HG03095 (cell line): ENCODE data around the gene CAV2.

ENCODE experiments used
- ATAC-seq: cut with Tn5 transposase; IDR thresholded peaks from one replicate; pipeline ENCODE4 v1.9.1; 2021; ENCODE audit warnings: moderate library complexity; ENCODE audit not compliant: unreplicated experiment

The CAV2 gene

DNA sequence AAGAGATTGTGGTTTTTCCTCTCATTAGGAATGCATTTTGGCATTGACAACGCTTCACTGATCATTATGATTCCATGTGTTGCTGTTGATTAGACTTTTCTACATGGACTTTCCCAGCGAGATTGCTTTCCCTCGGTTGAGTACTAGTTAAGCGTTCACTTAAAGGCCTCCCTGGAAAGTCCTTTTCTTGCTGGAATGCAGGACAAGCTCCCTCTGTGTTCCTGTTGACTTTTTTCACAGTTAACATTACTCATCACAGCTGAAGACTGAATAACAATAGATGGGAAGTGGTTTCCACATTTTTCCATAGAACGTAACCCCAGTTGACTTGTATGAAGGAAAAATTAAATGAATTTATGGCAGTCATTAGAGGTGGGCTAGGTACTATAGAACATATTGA lies 22.7 kb downstream of the CAV2 start:
- no peak for ATAC-seq

GRCh38 chr7:116524221-116524608 lies 24.7 kb downstream of the CAV2 start:
- no peak for ATAC-seq

GRCh38 chr7:116524609-116525297 lies 25.2 kb downstream of the CAV2 start, which contains the start of gene CAV1:
CAV1 (plus strand) TSS chr7:116525036; CDS start chr7:116525063, 27 bp downstream.
- ATAC-seq: no peak

GRCh38 chr7:116525298-116525912 lies 25.9 kb downstream of the CAV2 start:
- peak; percentile 43 for ATAC-seq

GRCh38 chr7:116525913-116526861 lies 26.6 kb downstream of the CAV2 start:
- ATAC-seq: peak; percentile 93

DNA sequence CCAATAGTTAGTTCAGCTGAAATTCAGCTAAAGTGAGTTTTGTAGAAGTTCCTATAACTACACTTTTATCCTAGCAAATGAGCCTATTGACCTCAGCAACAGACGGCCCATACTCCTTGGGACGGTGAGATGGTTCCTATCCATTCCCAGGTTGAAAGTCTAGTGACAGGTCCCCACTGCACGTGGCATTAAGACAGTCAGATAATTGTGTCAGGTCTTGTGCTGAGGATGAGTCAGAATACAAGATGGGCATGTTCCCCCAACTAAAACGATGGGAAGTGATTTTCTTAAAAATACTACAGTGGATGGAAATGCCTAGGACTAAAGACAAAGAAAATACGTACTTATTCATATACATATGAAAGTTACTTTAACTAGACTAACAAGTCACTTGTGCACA lies 27.4 kb downstream of the CAV2 start:
- no peak for ATAC-seq

- ATAC-seq: no peak
These were observed 28.0 kb downstream of the CAV2 start for GRCh38 chr7:116527521-116527920.

DNA sequence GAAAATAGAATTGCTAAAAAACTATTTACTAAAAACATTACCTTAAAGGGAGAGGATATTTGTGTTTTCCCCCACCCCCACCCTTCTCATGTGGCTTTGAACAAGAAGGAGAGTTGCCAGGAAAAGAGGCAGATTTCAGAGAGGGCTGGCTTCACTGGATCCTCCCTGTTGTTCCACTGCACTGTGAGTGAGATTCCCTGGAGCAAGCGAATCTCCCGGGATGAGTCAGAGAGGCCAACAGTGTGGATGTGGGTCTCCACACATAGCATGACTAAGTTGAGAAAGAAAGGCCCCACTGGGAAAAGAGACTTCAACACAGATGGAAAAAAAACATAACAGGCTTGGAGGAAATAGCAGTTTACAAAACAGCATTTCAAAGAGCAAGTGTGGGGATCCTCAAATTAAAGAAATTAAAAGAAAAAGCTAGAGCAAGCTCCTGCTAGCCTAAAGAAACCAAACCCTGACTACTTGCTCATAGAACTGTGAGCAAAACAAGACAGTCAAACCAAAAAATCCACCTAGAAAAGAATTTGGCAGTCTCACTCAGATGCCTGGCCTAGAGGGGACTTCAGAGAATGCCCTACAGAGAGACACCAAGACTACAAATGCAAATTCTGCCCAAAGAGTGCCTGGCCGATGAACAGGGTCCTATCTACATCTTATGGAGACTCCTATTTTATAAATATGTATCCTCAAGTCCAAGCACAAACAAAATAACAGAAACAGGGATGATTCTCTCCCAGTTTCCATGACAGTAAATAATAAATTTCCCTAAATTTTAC lies 28.7 kb downstream of the CAV2 start:
- no peak for ATAC-seq

GRCh38 chr7:116529250-116529649 lies 29.7 kb downstream of the CAV2 start:
- no peak for ATAC-seq

DNA sequence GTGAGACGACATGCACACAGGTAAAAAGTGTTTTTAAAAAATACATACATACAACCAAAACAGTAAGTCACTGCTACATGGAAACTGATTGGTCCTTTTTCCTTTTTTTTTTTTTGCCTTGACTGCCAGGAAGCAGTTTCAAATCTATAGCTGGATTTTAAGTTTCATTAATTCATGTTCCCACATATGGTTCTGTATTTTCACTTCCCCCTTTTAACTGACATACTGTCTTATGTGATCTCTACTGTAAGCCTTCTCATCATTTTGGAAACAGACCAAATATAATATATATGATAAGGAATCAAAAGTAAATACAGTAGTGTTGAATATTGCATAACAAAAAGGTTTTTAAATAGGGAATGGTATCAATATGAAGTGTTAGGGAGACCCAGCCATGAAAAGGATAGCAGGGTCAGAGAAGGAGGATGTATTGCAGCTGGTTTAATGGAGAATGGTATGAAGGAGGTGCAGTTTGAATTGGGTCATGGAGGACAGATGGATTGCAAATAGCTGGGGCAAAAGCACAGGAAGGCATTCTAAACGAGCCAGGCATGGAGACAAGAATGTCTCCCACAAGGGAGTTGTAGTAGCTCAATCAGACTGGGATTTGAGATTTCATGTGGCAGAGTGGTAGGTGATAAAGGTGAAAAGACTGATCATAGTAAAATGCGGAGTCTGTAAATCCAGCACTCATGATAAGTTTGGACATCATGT lies 30.7 kb downstream of the CAV2 start:
- no peak for ATAC-seq

- no peak for ATAC-seq
These were observed 32.7 kb downstream of the CAV2 start for GRCh38 chr7:116532102-116532688.

- ATAC-seq: no peak
These were observed 35.3 kb downstream of the CAV2 start for GRCh38 chr7:116534790-116535189.

GRCh38 chr7:116535416-116535815 lies 35.9 kb downstream of the CAV2 start:
- no peak for ATAC-seq

- ATAC-seq: no peak
These were observed 38.6 kb downstream of the CAV2 start for GRCh38 chr7:116538138-116538537.

GRCh38 chr7:116539879-116540278 lies 40.3 kb downstream of the CAV2 start:
- ATAC-seq: no peak

- ATAC-seq: no peak
These were observed 41.2 kb downstream of the CAV2 start for GRCh38 chr7:116540743-116541142.

GRCh38 chr7:116541951-116542350 lies 42.4 kb downstream of the CAV2 start:
- no peak for ATAC-seq

- ATAC-seq: no peak
These were observed 43.1 kb downstream of the CAV2 start for GRCh38 chr7:116542618-116543017.

DNA sequence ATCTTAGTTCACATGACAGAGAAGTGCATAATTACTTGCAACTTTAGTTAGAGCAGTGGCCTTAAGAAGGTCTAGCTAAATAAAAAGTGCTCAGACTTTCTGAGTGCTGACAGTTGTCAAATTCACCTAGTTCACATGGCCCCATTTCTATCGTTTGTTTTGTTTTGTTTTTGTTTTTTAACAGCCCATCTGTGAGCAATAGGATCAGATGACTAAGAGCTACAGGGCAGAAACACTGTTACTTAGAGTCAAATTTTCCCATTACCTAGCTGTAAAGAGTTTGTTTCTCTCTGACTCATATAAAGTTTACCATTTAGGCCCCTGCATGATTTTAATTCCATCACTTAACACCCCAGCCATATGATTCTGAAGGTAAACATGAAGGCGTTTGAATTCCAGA lies 44.1 kb downstream of the CAV2 start:
- no peak for ATAC-seq

DNA sequence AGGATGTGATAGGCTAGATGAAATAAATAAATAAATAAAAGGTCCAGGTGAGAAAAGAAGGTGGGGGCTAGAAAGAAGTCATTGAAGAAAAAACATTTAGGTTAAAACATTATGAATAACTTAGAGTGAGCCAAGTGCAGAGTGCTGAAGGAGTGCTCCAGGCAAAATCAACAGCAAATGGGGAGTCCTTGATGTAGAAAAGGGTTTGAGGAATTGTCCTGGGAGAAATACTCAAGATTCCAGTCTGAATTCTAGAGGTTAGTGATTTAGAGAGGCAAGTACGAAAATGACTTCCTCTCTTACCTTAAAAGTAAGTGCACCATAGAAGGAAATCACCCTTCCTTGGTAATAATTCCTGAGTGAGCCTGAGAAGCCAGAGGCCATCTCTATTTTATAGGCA lies 44.9 kb downstream of the CAV2 start:
- no peak for ATAC-seq
